GM23338 (cell line): Measurements from ENCODE around the gene SUGCT.

Source experiments
- CREB1 ChIP-seq: fragments of 250-450 bp; sonication (Bioruptor Pico); IDR thresholded peaks from 2 replicates; pipeline ENCODE4 v1.5.0; 2020; ENCODE audit warnings: low read depth, mild to moderate bottlenecking, moderate library complexity
- EZH2 ChIP-seq: fragments of 200-600 bp; sonication (generic); IDR thresholded peaks from one replicate; pipeline ENCODE4 v1.8.0; 2017; ENCODE audit warnings: antibody characterized with exemption, mild to moderate bottlenecking, low read depth; ENCODE audit not compliant: unreplicated experiment
- EZH2phosphoT487 ChIP-seq: fragments of 200-600 bp; sonication (generic); IDR thresholded peaks from one replicate; pipeline ENCODE4 v1.8.1; 2018; ENCODE audit warnings: antibody characterized with exemption; ENCODE audit not compliant: unreplicated experiment
- JUNB ChIP-seq: IDR thresholded peaks from one replicate; pipeline ENCODE4 v1.6.1; 2016; ENCODE audit warnings: antibody characterized with exemption; ENCODE audit not compliant: unreplicated experiment
- NANOG ChIP-seq: IDR thresholded peaks from 2 replicates; pipeline ENCODE4 v1.6.1; 2016; ENCODE audit warnings: antibody characterized with exemption, borderline replicate concordance
- POLR2AphosphoS5 ChIP-seq: IDR thresholded peaks from 2 replicates; pipeline ENCODE4 v1.6.1; 2016; ENCODE audit warnings: antibody characterized with exemption, low read depth
- TF ChIP-seq, protein P1 (sequence below), 2 experiments: fragments of 200-600 bp in 1 of 2; sonication (generic) in 1 of 2; conservative IDR thresholded peaks; 2 replicates each; pipeline versions ENCODE4 v1.5.1 to v1.6.1; 2016 to 2017; ENCODE audit warnings: antibody characterized with exemption in 2 of 2, low read depth in 2 of 2, mild to moderate bottlenecking in 2 of 2, moderate library complexity in 1 of 2
- TF ChIP-seq, protein P2 (sequence below): IDR thresholded peaks from one replicate; pipeline ENCODE4 v1.6.1; 2018; ENCODE audit warnings: antibody characterized with exemption; ENCODE audit not compliant: unreplicated experiment

DNA sequence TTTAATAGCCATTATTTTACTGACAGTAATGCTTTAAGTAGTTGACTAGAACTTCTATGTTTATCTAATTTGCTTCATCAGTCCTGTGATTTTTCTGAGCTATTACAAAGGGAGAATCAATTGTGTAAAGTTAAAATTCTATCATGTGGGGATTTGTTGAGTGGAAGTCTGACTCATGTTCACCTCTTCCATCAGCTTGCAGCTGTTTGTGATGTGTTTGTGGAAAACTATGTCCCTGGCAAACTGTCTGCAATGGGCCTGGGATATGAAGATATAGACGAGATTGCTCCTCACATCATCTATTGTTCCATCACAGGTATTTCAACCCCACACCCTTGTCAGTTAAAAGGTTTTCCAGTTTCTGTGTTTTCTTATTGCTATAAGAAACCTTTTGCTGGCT lies 59.9 kb downstream of the SUGCT start:
- no peak for TF ChIP-seq NANOG
- TF ChIP-seq, protein P1, sequence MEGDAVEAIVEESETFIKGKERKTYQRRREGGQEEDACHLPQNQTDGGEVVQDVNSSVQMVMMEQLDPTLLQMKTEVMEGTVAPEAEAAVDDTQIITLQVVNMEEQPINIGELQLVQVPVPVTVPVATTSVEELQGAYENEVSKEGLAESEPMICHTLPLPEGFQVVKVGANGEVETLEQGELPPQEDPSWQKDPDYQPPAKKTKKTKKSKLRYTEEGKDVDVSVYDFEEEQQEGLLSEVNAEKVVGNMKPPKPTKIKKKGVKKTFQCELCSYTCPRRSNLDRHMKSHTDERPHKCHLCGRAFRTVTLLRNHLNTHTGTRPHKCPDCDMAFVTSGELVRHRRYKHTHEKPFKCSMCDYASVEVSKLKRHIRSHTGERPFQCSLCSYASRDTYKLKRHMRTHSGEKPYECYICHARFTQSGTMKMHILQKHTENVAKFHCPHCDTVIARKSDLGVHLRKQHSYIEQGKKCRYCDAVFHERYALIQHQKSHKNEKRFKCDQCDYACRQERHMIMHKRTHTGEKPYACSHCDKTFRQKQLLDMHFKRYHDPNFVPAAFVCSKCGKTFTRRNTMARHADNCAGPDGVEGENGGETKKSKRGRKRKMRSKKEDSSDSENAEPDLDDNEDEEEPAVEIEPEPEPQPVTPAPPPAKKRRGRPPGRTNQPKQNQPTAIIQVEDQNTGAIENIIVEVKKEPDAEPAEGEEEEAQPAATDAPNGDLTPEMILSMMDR (conservative IDR thresholded peaks at IDR 0.05; ENCODE audit: low read depth in 2 of 2): no peak
- TF ChIP-seq POLR2AphosphoS5: no peak
- TF ChIP-seq, protein P2, sequence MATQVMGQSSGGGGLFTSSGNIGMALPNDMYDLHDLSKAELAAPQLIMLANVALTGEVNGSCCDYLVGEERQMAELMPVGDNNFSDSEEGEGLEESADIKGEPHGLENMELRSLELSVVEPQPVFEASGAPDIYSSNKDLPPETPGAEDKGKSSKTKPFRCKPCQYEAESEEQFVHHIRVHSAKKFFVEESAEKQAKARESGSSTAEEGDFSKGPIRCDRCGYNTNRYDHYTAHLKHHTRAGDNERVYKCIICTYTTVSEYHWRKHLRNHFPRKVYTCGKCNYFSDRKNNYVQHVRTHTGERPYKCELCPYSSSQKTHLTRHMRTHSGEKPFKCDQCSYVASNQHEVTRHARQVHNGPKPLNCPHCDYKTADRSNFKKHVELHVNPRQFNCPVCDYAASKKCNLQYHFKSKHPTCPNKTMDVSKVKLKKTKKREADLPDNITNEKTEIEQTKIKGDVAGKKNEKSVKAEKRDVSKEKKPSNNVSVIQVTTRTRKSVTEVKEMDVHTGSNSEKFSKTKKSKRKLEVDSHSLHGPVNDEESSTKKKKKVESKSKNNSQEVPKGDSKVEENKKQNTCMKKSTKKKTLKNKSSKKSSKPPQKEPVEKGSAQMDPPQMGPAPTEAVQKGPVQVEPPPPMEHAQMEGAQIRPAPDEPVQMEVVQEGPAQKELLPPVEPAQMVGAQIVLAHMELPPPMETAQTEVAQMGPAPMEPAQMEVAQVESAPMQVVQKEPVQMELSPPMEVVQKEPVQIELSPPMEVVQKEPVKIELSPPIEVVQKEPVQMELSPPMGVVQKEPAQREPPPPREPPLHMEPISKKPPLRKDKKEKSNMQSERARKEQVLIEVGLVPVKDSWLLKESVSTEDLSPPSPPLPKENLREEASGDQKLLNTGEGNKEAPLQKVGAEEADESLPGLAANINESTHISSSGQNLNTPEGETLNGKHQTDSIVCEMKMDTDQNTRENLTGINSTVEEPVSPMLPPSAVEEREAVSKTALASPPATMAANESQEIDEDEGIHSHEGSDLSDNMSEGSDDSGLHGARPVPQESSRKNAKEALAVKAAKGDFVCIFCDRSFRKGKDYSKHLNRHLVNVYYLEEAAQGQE: no peak
- no peak for TF ChIP-seq EZH2
- TF ChIP-seq EZH2phosphoT487: no peak
- no peak for TF ChIP-seq CREB1 (CRISPR knock-in tag)
- TF ChIP-seq JUNB: no peak
